Ishikawa (cell line): Measurements from ENCODE around the gene NFATC1.

Experiments used
- EP300 ChIP-seq: IDR thresholded peaks from 2 replicates; pipeline ENCODE4 v1.6.1; 2012; ENCODE audit warnings: borderline replicate concordance
- RAD21 ChIP-seq: IDR thresholded peaks from 2 replicates; pipeline ENCODE4 v1.6.1; 2012; ENCODE audit warnings: low read depth
- YY1 ChIP-seq: IDR thresholded peaks from 2 replicates; pipeline ENCODE4 v1.6.1; 2012; ENCODE audit warnings: low read depth
- TF ChIP-seq, protein P1 (sequence below): IDR thresholded peaks from 2 replicates; pipeline ENCODE4 v1.6.1; 2012

DNA sequence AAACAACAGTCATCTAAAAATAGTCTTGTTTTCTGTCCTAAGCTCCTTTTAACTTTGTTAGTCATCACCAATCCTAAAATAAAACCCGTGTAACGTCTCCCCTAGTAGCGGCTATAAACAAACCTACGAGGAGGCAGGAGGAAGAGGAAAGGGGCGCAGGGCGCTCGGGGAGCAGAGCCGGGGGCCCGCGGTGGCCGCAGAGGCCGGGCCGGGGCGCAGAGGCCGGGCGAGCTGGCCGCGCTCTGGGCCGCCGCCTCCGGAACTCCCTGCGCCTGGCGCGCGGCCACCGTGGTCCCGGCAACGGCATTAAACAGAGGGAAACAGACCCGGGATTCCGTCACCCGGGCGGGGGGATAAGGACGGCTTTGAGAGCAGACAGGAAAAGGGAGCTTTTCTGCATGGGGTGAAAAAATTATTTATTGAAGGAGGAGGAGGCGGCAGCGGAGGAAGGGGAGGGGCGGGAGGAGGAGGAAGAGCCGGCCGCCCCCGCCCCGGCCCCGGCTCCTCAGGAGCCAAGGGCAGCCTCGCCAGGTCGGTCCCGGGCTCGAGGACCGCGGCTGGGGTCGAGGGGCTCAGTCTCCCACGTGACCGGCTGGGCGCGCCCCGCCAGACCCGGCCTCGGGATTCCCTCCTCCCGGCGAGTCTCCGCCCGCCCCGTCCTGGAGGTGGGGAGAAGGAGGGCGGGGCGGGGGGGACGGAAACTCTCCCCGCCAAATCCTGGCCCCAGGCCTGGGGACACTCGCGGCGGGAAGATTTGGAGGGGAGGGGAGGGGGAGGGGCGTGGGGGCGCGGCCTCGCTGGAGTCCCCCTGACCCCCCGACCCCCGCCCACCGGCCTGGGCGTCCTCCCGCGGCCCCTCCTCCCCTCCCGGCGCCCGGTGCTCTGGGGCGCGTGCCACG is 1.8 kb upstream of the NFATC1 start:
- TF ChIP-seq, protein P1, sequence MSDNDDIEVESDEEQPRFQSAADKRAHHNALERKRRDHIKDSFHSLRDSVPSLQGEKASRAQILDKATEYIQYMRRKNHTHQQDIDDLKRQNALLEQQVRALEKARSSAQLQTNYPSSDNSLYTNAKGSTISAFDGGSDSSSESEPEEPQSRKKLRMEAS = peak; percentile 59
- TF ChIP-seq EP300 (peak; percentile 57; the same call in 1 of the 2 replicates), RAD21 (peak; percentile 21; the same call in 1 of the 2 replicates), YY1 (no peak)
